ENCODE data around the gene PDLIM1. TPM values are rescaled to one million over a fixed set of nuclear protein-coding genes. Genes with fewer than 3 reads are reported as not detected.

Gene PDLIM1
- total and polyA plus RNA-seq, 9 donors: 13.9 to 138 (median 35.3) TPM

DNA sequence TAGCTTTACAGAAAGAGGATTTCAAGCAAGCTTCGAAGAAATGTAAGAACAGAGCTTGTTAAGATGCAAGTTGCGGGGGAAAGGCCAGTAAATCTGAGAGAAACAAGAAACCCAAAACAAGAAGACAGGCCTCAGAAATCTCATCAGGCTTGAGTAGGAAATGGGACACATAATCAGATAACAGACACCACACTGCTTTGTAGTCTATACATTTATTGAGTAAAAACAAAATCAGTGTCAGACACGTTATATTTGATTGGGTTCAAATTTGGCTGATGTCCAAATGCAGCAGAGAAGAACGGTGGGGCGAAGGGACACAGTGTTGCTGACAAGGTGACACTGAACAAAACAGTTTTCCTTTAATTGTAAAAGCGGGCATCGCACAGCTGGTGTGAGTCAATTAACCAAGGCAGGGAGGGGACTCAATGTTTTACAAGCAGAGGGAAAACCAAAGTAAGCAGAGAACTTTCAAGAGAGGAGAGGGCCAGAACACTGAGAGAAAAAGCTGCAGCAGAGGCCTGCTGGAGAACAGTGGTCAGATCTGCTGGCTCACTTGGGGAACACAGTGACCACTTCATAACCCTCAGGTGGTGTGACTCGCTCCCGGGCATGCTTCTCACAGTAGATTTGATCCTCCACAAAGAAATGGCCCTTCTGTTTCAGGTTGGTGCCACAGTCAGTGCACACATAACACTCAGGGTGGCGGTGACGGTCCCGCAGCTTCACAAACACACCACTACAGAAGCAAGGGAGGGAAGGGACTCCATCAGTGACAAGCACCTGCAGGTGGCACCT, 53.2 kb downstream of the PDLIM1 start:
- H3K9me3 ChIP-seq: no peaks in the 10 kb centered on the region
- no peaks in the 10 kb centered on the region for H3K4me1 ChIP-seq (ENCODE audit: insufficient read depth)
- no peak overlapping the region for H3K27ac ChIP-seq
- 72 to 85% (median 84%) methylated on average over 12 of the region's 12 CpGs for WGBS, 3 donors
- no peaks in the 10 kb centered on the region for H3K36me3 ChIP-seq
- TF ChIP-seq EP300 (IDR thresholded peaks at IDR 0.05) (no peak), POLR2A (IDR thresholded peaks at IDR 0.05) (no peak)
- TF ChIP-seq, protein P1, sequence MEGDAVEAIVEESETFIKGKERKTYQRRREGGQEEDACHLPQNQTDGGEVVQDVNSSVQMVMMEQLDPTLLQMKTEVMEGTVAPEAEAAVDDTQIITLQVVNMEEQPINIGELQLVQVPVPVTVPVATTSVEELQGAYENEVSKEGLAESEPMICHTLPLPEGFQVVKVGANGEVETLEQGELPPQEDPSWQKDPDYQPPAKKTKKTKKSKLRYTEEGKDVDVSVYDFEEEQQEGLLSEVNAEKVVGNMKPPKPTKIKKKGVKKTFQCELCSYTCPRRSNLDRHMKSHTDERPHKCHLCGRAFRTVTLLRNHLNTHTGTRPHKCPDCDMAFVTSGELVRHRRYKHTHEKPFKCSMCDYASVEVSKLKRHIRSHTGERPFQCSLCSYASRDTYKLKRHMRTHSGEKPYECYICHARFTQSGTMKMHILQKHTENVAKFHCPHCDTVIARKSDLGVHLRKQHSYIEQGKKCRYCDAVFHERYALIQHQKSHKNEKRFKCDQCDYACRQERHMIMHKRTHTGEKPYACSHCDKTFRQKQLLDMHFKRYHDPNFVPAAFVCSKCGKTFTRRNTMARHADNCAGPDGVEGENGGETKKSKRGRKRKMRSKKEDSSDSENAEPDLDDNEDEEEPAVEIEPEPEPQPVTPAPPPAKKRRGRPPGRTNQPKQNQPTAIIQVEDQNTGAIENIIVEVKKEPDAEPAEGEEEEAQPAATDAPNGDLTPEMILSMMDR (IDR thresholded peaks at IDR 0.05): no peak
- no peak for DNase-seq
- intact Hi-C loops (cut with DNase I): no loop called here
- no peak overlapping the region for H3K4me3 ChIP-seq
- no peaks in the 10 kb centered on the region for H3K27me3 ChIP-seq

DNA sequence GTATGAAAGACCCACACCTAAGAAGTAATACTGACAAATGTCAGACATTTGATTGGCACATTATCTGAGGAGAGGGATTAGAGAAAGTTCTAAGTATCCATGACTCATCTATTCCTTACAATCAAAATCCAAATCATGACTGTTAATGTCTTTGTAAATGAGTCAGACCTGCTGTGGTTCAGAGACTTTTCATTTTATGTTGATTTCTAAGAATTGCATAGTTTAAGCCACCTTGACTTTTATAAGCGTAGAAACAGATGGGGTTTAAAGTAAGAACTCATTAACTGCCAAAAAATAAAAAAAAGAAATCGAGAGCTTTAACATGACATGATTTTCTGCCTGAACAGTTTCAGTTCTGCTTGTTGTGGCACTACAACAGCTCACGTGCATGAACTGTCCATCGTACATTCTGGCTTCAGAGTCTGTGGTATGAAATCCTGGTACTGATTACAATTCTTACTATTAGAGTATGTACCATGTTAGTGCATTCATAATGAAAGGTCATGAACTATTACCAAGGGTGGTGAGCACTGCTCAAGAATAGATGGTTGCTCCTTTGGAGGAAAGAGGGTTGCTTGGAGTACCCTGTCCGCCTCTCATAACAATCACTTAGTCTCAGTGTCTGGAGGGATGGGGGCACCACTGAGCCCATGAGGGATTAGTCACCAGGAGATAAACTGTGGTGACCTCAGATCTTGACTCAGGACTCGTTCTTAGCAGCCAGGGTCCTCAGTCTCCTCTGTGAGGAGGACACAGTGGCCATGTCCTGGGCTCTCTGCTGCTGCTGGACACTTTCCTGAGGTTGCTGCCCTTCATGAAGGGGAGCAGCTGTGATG, 54.5 kb downstream of the PDLIM1 start:
- TF ChIP-seq POLR2A (IDR thresholded peaks at IDR 0.05): no peak
- TF ChIP-seq, protein P1 (IDR thresholded peaks at IDR 0.05): no peak
- no peak for TF ChIP-seq EP300 (IDR thresholded peaks at IDR 0.05)
- no peak overlapping the region for H3K27ac ChIP-seq
- intact Hi-C loops (cut with DNase I): no loop called here
- 65 to 82% (median 70%) methylated on average over 6 of the region's 6 CpGs for WGBS, 3 donors
- H3K4me1 ChIP-seq (ENCODE audit: insufficient read depth): no peaks in the 10 kb centered on the region
- H3K9me3 ChIP-seq: no peaks in the 10 kb centered on the region
- H3K4me3 ChIP-seq: no peak overlapping the region
- H3K36me3 ChIP-seq: no peaks in the 10 kb centered on the region
- DNase-seq: no peak
- H3K27me3 ChIP-seq: no peaks in the 10 kb centered on the region

DNA sequence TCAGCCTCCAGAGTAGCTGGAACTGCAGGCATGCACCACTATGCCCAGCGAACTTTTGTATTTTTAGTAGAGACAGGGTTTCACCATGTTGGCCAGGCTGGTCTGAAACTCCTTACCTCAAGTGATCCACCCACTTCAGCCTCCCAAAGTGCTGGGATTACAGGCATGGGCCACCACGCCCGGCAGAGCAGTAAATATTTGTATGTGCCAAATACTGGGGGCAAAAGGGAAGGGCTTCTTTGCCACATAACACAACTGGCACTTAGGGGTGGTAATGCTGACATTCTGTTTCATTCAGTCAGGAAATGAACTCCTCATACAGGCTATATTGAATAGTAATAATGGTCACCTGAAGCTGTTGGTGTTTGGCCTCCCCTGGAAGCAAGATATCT, 55.1 kb downstream of the PDLIM1 start:
- H3K27me3 ChIP-seq: no peaks in the 10 kb centered on the region
- intact Hi-C loops (cut with DNase I): no loop called here
- 89 to 93% (median 91%) methylated on average over 3 of the region's 3 CpGs for WGBS, 3 donors
- no peaks in the 10 kb centered on the region for H3K36me3 ChIP-seq
- no peak for DNase-seq
- TF ChIP-seq EP300 (IDR thresholded peaks at IDR 0.05) (no peak), POLR2A (IDR thresholded peaks at IDR 0.05) (no peak)
- TF ChIP-seq, protein P1 (IDR thresholded peaks at IDR 0.05): no peak
- no peaks in the 10 kb centered on the region for H3K4me1 ChIP-seq (ENCODE audit: insufficient read depth)
- H3K9me3 ChIP-seq: no peaks in the 10 kb centered on the region
- no peak overlapping the region for H3K4me3 ChIP-seq
- no peak overlapping the region for H3K27ac ChIP-seq

DNA sequence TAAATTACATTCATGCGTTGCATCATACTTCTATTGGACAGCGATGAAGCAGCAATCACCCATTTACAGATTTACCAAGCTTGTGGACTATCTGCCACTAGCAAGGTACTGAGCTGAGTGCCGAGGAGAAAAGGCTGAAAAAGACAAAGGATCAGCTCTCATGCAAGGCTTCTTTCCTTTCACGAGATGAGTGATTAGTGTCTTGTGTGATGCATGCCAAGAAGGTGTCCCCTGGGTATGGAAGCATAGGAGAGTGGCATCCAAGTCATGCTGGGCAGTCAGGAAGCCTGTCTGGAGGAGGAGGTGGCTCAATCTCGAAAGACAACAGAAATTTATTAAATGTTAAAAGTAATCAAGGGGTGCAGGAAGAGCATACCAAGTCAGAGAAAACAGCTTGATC, 55.9 kb downstream of the PDLIM1 start:
- intact Hi-C loops (cut with DNase I): no loop called here

More for the DNA sequence above, 55.9 kb downstream of the PDLIM1 start:
- no peak for DNase-seq
- Histone ChIP-seq H3K27me3 (no peaks in the 10 kb centered on the region), H3K9me3 (no peaks in the 10 kb centered on the region), H3K4me3 (no peak overlapping the region), H3K36me3 (no peaks in the 10 kb centered on the region), H3K27ac (no peak overlapping the region), H3K4me1 (ENCODE audit: insufficient read depth) (no peaks in the 10 kb centered on the region)
- TF ChIP-seq EP300 (IDR thresholded peaks at IDR 0.05): no peak
- no peak for TF ChIP-seq POLR2A (IDR thresholded peaks at IDR 0.05)
- TF ChIP-seq, protein P1 (IDR thresholded peaks at IDR 0.05): no peak
- WGBS, 3 donors: 73 to 79% (median 73%) methylated on average over 5 of the region's 5 CpGs

Measured in ovary (tissue), 9 donors.